ENCODE measurements around the gene FERMT2.

The FERMT2 gene, protein sequence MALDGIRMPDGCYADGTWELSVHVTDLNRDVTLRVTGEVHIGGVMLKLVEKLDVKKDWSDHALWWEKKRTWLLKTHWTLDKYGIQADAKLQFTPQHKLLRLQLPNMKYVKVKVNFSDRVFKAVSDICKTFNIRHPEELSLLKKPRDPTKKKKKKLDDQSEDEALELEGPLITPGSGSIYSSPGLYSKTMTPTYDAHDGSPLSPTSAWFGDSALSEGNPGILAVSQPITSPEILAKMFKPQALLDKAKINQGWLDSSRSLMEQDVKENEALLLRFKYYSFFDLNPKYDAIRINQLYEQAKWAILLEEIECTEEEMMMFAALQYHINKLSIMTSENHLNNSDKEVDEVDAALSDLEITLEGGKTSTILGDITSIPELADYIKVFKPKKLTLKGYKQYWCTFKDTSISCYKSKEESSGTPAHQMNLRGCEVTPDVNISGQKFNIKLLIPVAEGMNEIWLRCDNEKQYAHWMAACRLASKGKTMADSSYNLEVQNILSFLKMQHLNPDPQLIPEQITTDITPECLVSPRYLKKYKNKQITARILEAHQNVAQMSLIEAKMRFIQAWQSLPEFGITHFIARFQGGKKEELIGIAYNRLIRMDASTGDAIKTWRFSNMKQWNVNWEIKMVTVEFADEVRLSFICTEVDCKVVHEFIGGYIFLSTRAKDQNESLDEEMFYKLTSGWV

GRCh38 chr14:52950898-52951680, at the start of gene FERMT2:
FERMT2 (minus strand) TSS chr14:52951050; CDS start chr14:52950568, 482 bp downstream.
- DNase-seq: peak in 1 of 2 experiments; percentile 19

DNA sequence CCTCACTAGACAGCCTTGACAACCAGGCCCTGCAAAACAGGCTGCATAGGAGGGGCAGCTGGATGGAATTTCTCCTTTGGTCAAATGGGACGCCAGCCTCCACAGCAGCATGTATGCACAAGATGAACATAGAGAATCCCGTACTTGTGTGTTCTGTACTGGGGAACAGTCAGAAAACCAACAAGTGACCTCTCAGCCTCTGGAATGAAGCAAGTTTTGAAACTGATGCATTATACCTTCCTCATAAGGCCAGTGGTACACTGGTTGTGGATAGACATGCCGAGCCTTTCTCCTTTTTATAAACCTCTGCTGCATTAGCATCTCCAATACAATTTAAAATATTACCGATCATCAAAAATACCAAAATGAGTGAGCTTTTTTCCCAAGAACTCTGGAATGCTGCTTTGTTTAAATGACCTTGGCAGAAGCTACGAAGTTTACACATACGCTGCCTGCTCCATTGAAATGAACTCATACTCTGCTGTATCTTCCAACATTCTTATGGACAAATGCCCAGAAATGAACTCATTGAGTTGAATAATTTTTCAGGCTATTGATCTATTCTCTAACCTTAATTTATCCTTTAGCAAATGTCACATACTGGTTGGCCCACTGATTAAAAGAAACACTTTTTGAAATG, 47.6 kb upstream of the FERMT2 start:
- no peak for DNase-seq

DNA sequence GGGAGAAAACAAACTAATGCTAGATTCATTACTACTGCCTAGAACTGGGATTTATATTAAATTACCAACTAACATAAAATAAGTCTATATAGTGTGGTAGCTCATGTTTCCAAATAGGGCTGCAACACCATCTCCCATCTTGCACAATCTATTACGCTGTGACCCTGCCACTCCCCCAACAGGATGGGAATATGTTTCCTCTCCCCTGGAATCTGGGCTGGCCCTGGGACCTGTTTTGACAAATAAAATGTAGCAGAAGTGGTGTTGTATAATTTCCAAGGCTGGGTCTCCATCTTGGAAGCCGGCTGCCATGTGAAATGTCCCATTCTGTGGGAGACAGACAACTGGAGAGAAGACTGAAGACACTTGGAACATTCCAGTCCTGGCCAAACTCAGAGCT, 45.6 kb upstream of the FERMT2 start:
- DNase-seq: no peak

GRCh38 chr14:52995998-52996397, 45.1 kb upstream of the FERMT2 start:
- DNase-seq: no peak

DNA sequence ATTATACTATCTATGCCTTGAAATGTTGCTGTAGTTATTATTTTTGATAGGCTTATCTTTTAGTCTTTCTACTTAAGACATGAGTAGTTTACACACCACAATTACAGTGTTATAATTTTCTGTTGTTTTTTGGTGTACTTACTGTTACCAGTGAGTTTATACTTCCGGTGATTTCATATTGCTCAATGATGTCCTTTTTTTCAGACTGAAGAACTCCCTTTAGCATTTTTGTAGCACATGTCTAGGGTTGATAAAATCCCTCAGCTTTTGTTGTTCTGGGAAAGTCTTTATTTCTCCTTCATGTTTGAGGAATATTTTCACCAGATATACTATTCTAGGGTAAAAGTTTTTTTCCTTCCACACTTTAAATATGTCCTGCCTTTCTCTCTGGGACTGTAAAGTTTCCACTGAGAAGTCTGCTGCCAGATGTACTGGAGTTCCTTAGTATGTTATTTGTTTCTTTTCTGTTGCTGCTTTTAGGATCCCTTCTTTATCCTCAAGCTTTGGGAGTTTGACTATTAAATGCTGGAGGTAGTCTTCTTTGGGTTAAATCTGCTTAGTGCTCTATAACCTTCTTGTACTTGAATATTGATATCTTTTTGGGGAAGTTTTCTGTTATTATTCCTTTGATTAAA, 41.5 kb upstream of the FERMT2 start:
- DNase-seq: no peak

DNA sequence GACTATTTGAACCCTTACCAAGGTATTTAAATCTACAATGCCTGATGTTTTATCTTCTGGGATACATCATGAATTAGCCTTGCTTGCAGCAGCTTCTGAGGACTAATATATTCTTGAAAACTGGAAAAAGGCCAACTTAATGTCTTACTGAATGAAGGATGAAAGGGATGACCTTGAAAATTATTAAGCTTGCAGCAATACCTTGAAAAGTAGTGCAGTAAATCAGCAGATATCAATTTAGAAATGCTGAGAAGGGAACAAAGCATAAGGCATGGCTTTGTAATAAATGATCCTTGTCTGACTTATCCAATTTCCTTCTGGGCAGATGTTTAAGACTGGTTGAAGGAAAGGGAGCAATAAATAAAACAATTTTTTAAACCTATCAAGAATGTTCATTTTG, 37.3 kb upstream of the FERMT2 start:
- DNase-seq: no peak

GRCh38 chr14:52987514-52987913, 36.7 kb upstream of the FERMT2 start:
- DNase-seq: no peak

- no peak for DNase-seq
Measured at GRCh38 chr14:52987042-52987441, 36.2 kb upstream of the FERMT2 start.

- no peak for DNase-seq
Measured at GRCh38 chr14:52977798-52978197, 26.9 kb upstream of the FERMT2 start.

DNA sequence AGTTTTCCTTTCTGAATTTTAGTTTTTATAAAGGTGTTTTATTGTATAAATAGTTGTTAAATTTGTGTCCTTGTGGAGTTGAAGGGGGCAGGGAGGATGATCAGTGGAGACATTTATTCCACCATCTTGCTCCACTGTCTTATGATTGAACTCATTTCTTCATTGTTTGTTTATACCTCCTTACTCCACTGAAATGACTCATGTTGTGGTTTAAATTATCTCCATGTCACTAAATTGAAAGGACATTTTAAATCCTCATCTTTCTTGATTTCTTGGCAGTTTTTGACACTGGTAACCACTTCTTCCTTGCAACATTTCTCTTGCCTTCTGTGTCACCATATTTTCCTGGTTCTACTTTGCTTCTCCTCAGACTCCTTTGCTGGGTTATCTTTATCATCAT, 23.6 kb upstream of the FERMT2 start:
- DNase-seq: no peak

- no peak for DNase-seq
Measured at GRCh38 chr14:52961060-52961639, 10.3 kb upstream of the FERMT2 start.

- no peak for DNase-seq
Measured at GRCh38 chr14:52960627-52961026, 9.8 kb upstream of the FERMT2 start.

- DNase-seq: no peak
Measured at GRCh38 chr14:52954346-52955214, 3.7 kb upstream of the FERMT2 start.

GRCh38 chr14:52951681-52952554, 1.1 kb upstream of the FERMT2 start:
- DNase-seq: peak in 1 of 2 experiments; percentile 17

- peak in 1 of 2 experiments; percentile 12 for DNase-seq
Measured at GRCh38 chr14:52950410-52950897, 396 bp downstream of the FERMT2 start.

DNA sequence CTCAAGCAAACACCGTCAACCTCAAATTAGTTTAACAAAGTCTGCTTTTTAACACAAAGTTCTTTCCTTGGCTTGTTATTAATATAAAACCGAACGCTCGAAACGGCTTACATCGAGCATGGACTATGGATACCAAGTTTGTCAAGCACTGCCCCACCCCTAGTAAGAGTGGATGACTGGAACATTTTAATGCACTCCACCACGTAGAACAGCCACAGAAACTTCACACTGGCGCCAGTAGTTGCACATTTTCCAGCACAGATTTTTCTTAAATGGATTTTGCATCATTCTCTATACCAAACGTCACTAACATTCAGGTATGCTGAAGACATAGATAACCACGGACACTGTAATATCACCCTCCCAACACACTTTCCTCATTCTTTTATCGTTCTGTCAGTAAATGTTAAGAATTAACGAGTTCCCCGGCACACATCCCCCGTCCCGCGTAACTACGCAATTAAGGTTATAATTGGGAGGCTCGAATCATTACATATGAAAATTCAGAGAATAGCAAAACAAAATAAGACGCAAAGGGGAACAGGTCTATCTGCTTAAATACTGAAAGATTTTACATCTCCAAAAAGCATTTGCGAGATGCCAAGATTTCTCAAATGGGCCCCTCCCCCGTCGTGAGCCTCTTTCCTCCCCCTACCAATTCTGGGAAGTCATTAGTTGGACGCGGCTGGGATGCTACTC, 990 bp downstream of the FERMT2 start:
- DNase-seq: no peak

- DNase-seq: no peak
Measured at GRCh38 chr14:52949249-52949648, 1.6 kb downstream of the FERMT2 start.

GRCh38 chr14:52948836-52949235, 2.0 kb downstream of the FERMT2 start:
- DNase-seq: no peak

DNA sequence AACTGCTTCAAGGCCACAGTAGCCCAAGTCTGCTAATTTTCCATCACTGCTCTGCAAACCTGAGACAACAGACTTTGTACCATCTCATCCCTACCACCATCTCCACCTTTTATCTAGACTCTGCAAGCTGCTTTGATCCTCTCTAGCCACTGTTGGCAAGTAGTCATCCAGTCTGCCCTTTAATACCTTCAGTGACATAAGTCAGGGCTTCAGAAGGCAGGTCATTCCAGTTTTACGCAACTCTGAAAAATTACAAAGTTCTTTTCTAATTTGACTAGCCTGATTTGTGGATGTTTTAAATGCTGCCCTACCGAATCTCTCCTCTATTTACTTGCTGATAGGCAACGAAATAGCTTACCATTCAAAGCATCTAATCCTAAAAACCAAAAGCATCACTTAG, 2.8 kb downstream of the FERMT2 start:
- DNase-seq: no peak

Measured in cerebellar nuclear complex (tissue), 1 donor.